OCI-LY1 (cell line): Measurements from ENCODE around the gene CACNG4.

Experiments
- H2AFZ ChIP-seq: fragments of 200-600 bp; sonication (generic), shearing (Covaris generic); 2 replicates; pipeline ENCODE4 v1.6.0; 2014; ENCODE audit warnings: antibody characterized with exemption, mild to moderate bottlenecking, low read length
- H3F3A ChIP-seq: fragments of 200-600 bp; sonication (generic), shearing (Covaris generic); 2 replicates; pipeline ENCODE4 v1.6.0; 2014; ENCODE audit warnings: mild to moderate bottlenecking, antibody characterized with exemption, low read length, moderate library complexity; ENCODE audit not compliant: insufficient read depth
- H3K27ac ChIP-seq: fragments of 200-600 bp; sonication (generic); 2 replicates; pipeline ENCODE4 v1.5.1; 2014; ENCODE audit warnings: low read length, mixed run types, mild to moderate bottlenecking, low read depth; ENCODE audit not compliant: poor library complexity, severe bottlenecking
- H3K27me3 ChIP-seq: fragments of 200-600 bp; sonication (generic); 2 replicates; pipeline ENCODE4 v1.6.0; 2014; ENCODE audit warnings: antibody characterized with exemption, mild to moderate bottlenecking, low read length, moderate library complexity; ENCODE audit not compliant: insufficient read depth
- H3K36me3 ChIP-seq: fragments of 200-600 bp; sonication (generic); 2 replicates; pipeline ENCODE4 v1.6.1; 2014; ENCODE audit warnings: mild to moderate bottlenecking, antibody characterized with exemption, low read length, moderate library complexity, mixed read lengths; ENCODE audit not compliant: insufficient read depth
- H3K4me1 ChIP-seq: fragments of 200-600 bp; sonication (generic); 2 replicates; pipeline ENCODE4 v1.5.1; 2014; ENCODE audit warnings: mild to moderate bottlenecking, low read length, moderate library complexity; ENCODE audit not compliant: insufficient read depth, severe bottlenecking
- H3K4me2 ChIP-seq: fragments of 200-600 bp; sonication (generic), shearing (Covaris generic); 2 replicates; pipeline ENCODE4 v1.6.1; 2014; ENCODE audit warnings: low read length
- H3K4me3 ChIP-seq: fragments of 200-600 bp; sonication (generic); 2 replicates; pipeline ENCODE4 v1.5.1; 2014; ENCODE audit warnings: low read length, low read depth, mild to moderate bottlenecking, mixed read lengths; ENCODE audit not compliant: poor library complexity, severe bottlenecking
- H3K79me2 ChIP-seq: fragments of 200-600 bp; shearing (Covaris generic); 2 replicates; pipeline ENCODE4 v1.6.1; 2016; ENCODE audit warnings: mixed run types, low read length, mixed read lengths; ENCODE audit not compliant: insufficient read depth
- H3K9ac ChIP-seq: fragments of 200-600 bp; sonication (generic), shearing (Covaris generic); 2 replicates; pipeline ENCODE4 v1.6.1; 2014; ENCODE audit warnings: mild to moderate bottlenecking, low read length, mixed read lengths
- H3K9me2 ChIP-seq: fragments of 200-600 bp; sonication (generic), shearing (Covaris generic); 2 replicates; pipeline ENCODE4 v1.6.1; 2014; ENCODE audit warnings: low read depth, mild to moderate bottlenecking, low read length, mixed read lengths
- H3K9me3 ChIP-seq: fragments of 200-600 bp; shearing (Covaris generic); 2 replicates; pipeline ENCODE4 v1.6.1; 2014; ENCODE audit warnings: low read length, mixed read lengths
- H4K20me1 ChIP-seq: fragments of 200-600 bp; sonication (generic), shearing (Covaris generic); 2 replicates; pipeline ENCODE4 v1.6.0; 2016; ENCODE audit warnings: mild to moderate bottlenecking, low read length; ENCODE audit not compliant: insufficient read depth
- EZH2 ChIP-seq: fragments of 200-600 bp; sonication (generic), shearing (Covaris generic); IDR thresholded peaks from 2 replicates; pipeline ENCODE4 v1.8.0; 2017; ENCODE audit warnings: borderline replicate concordance, mixed run types, mild to moderate bottlenecking, antibody characterized with exemption, low read length, moderate library complexity, mixed read lengths
- TF ChIP-seq, protein P1 (sequence below): fragments of 200-600 bp; sonication (generic), shearing (Covaris generic); IDR thresholded peaks from 2 replicates; pipeline ENCODE4 v1.5.1; 2017; ENCODE audit warnings: mild to moderate bottlenecking, antibody characterized with exemption, low read length, moderate library complexity, mixed read lengths

The CACNG4 gene

GRCh38 chr17:66994930-66995535, 30.5 kb downstream of the CACNG4 start:
- H3K4me1 ChIP-seq: no peaks in the 10 kb centered on the region
- peaks cover 7% of the 10 kb centered on the region; the same call in 1 of the 2 replicates for H3K27me3 ChIP-seq
- H3K36me3 ChIP-seq: no peaks in the 10 kb centered on the region
- H2AFZ ChIP-seq: no peak overlapping the region
- H3K4me2 ChIP-seq: no peak overlapping the region
- no peak for TF ChIP-seq EZH2
- TF ChIP-seq, protein P1, sequence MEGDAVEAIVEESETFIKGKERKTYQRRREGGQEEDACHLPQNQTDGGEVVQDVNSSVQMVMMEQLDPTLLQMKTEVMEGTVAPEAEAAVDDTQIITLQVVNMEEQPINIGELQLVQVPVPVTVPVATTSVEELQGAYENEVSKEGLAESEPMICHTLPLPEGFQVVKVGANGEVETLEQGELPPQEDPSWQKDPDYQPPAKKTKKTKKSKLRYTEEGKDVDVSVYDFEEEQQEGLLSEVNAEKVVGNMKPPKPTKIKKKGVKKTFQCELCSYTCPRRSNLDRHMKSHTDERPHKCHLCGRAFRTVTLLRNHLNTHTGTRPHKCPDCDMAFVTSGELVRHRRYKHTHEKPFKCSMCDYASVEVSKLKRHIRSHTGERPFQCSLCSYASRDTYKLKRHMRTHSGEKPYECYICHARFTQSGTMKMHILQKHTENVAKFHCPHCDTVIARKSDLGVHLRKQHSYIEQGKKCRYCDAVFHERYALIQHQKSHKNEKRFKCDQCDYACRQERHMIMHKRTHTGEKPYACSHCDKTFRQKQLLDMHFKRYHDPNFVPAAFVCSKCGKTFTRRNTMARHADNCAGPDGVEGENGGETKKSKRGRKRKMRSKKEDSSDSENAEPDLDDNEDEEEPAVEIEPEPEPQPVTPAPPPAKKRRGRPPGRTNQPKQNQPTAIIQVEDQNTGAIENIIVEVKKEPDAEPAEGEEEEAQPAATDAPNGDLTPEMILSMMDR: no peak
- H3K27ac ChIP-seq: no peak overlapping the region
- no peaks in the 10 kb centered on the region for H3F3A ChIP-seq
- H3K4me3 ChIP-seq: no peak overlapping the region
- no peak overlapping the region for H3K9ac ChIP-seq
- no peaks in the 10 kb centered on the region for H3K9me3 ChIP-seq
- H3K9me2 ChIP-seq: no peaks in the 10 kb centered on the region
- H4K20me1 ChIP-seq: no peaks in the 10 kb centered on the region
- H3K79me2 ChIP-seq: no peaks in the 10 kb centered on the region

DNA sequence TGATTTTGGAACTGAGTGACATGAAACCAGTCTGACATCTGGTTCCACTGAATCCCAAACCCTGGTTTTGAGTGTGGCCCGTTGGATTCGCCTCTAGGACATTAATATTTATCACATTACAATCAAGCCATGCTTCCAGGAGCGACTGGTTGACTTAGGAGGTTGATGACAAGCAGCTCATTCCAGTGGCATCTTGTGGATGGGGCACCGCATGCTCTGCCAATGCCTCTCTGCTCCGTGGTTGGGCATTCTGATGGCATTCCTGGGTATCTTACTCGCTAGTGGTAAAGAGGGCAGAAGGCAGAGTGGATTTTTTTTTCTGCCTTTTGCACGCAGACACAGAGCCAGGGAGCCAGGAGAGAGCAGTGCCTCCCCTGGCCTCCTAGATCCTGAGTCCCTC, 31.4 kb downstream of the CACNG4 start:
- Histone ChIP-seq H3K79me2 (no peaks in the 10 kb centered on the region), H3K27ac (no peak overlapping the region), H3K4me2 (no peak overlapping the region), H4K20me1 (no peaks in the 10 kb centered on the region), H2AFZ (no peak overlapping the region), H3K4me3 (no peak overlapping the region), H3K9ac (no peak overlapping the region), H3K27me3 (peaks cover 7% of the 10 kb centered on the region; the same call in 1 of the 2 replicates), H3K4me1 (no peaks in the 10 kb centered on the region), H3K9me3 (no peaks in the 10 kb centered on the region), H3K36me3 (no peaks in the 10 kb centered on the region), H3K9me2 (no peaks in the 10 kb centered on the region), H3F3A (no peaks in the 10 kb centered on the region)
- no peak for TF ChIP-seq EZH2
- TF ChIP-seq, protein P1: no peak

- Histone ChIP-seq H3K27me3 (peaks cover 7% of the 10 kb centered on the region; the same call in 1 of the 2 replicates), H4K20me1 (no peaks in the 10 kb centered on the region), H3F3A (no peaks in the 10 kb centered on the region), H3K4me1 (no peaks in the 10 kb centered on the region), H3K36me3 (no peaks in the 10 kb centered on the region), H3K9me3 (no peaks in the 10 kb centered on the region), H3K9ac (no peak overlapping the region), H3K27ac (no peak overlapping the region), H3K4me3 (no peak overlapping the region), H3K9me2 (no peaks in the 10 kb centered on the region), H2AFZ (no peak overlapping the region), H3K4me2 (no peak overlapping the region), H3K79me2 (no peaks in the 10 kb centered on the region)
- no peak for TF ChIP-seq EZH2
- TF ChIP-seq, protein P1: no peak
Measured at GRCh38 chr17:66996926-66997325, 32.4 kb downstream of the CACNG4 start.
